ENCODE measurements around the gene PTMA. TPM values are rescaled to one million over a fixed set of nuclear protein-coding genes. Genes with fewer than 3 reads are reported as not detected.
"Not testable (repeated sequence)": the region's sequence is repeated elsewhere in the genome, so short reads cannot be mapped to it uniquely, and the experiment has no call there.

Gene PTMA
- total RNA-seq, 1 donor from 2014 or later: 1,228 TPM

GRCh38 chr2:231745303-231746038 is 37.1 kb downstream of the PTMA start:
- Mint-ChIP-seq H3K27ac (no peak overlapping the region), H3K9me3 (no peaks in the 10 kb centered on the region), H3K36me3 (no peaks in the 10 kb centered on the region), H3K4me1 (ENCODE audit: unreplicated experiment) (peaks cover 7% of the 10 kb centered on the region), H3K27me3 (no peaks in the 10 kb centered on the region), H3K4me3 (no peak overlapping the region)
- TF ChIP-seq CTCF (conservative IDR thresholded peaks at IDR 0.05): no peak
- DNase-seq (ENCODE audit: extremely low spot score, unreplicated experiment): no peak

- H3K27me3 Mint-ChIP-seq; H3K4me1 Mint-ChIP-seq (ENCODE audit: unreplicated experiment); H3K27ac Mint-ChIP-seq; H3K9me3 Mint-ChIP-seq; DNase-seq (ENCODE audit: extremely low spot score, unreplicated experiment); H3K4me3 Mint-ChIP-seq; H3K36me3 Mint-ChIP-seq: not testable (repeated sequence)
Observed at GRCh38 chr2:231748153-231748896, 40.0 kb downstream of the PTMA start.

- H3K27me3 Mint-ChIP-seq; H3K36me3 Mint-ChIP-seq; DNase-seq (ENCODE audit: extremely low spot score, unreplicated experiment); H3K27ac Mint-ChIP-seq; H3K9me3 Mint-ChIP-seq; H3K4me1 Mint-ChIP-seq (ENCODE audit: unreplicated experiment); H3K4me3 Mint-ChIP-seq: not testable (repeated sequence)
Observed at GRCh38 chr2:231749016-231749415, 40.7 kb downstream of the PTMA start.

- no peaks in the 10 kb centered on the region for H3K36me3 Mint-ChIP-seq
- DNase-seq (ENCODE audit: extremely low spot score, unreplicated experiment): no peak
- no peaks in the 10 kb centered on the region for H3K27me3 Mint-ChIP-seq
- H3K9me3 Mint-ChIP-seq: no peaks in the 10 kb centered on the region
- H3K27ac Mint-ChIP-seq: no peak overlapping the region
- TF ChIP-seq CTCF (conservative IDR thresholded peaks at IDR 0.05): no peak
- H3K4me1 Mint-ChIP-seq (ENCODE audit: unreplicated experiment): no peaks in the 10 kb centered on the region
- H3K4me3 Mint-ChIP-seq: no peak overlapping the region
Observed at GRCh38 chr2:231751042-231751815, 42.9 kb downstream of the PTMA start.

- no peaks in the 10 kb centered on the region for H3K4me1 Mint-ChIP-seq (ENCODE audit: unreplicated experiment)
- no peak for DNase-seq (ENCODE audit: extremely low spot score, unreplicated experiment)
- no peak overlapping the region for H3K4me3 Mint-ChIP-seq
- H3K36me3 Mint-ChIP-seq: no peaks in the 10 kb centered on the region
- no peak for TF ChIP-seq CTCF (conservative IDR thresholded peaks at IDR 0.05)
- no peaks in the 10 kb centered on the region for H3K9me3 Mint-ChIP-seq
- H3K27me3 Mint-ChIP-seq: no peaks in the 10 kb centered on the region
- H3K27ac Mint-ChIP-seq: no peak overlapping the region
Observed at GRCh38 chr2:231752061-231752460, 43.7 kb downstream of the PTMA start.

- TF ChIP-seq CTCF (conservative IDR thresholded peaks at IDR 0.05): no peak
- Mint-ChIP-seq H3K9me3 (no peaks in the 10 kb centered on the region), H3K27me3 (no peaks in the 10 kb centered on the region), H3K4me3 (no peak overlapping the region), H3K4me1 (ENCODE audit: unreplicated experiment) (peaks cover 16% of the 10 kb centered on the region), H3K27ac (no peak overlapping the region), H3K36me3 (no peaks in the 10 kb centered on the region)
- DNase-seq (ENCODE audit: extremely low spot score, unreplicated experiment): no peak
Observed at GRCh38 chr2:231761735-231762134, 53.4 kb downstream of the PTMA start.

Other genes starting within 250 kb of the PTMA start
- 499 and 709 TPM in 2 replicates for gene NCL, start 244.0 kb upstream of the PTMA start, total RNA-seq (ENCODE audit: low replicate concordance)
- 0.10 TPM in 2 replicates for gene NMUR1, start 178.1 kb upstream of the PTMA start, total RNA-seq (ENCODE audit: low replicate concordance)
- gene TEX44, start 115.7 kb upstream of the PTMA start, total RNA-seq (ENCODE audit: low replicate concordance): not detected in 2 replicates
- 15.3 and 24.3 TPM in 2 replicates for gene PDE6D, start 72.8 kb downstream of the PTMA start, total RNA-seq (ENCODE audit: low replicate concordance)
- 36.4 and 48.1 TPM in 2 replicates for gene COPS7B, start 77.9 kb downstream of the PTMA start, total RNA-seq (ENCODE audit: low replicate concordance)
- gene NPPC, start 217.9 kb downstream of the PTMA start, total RNA-seq (ENCODE audit: low replicate concordance): 1.6 and 5.4 TPM in 2 replicates